ENCODE measurements around the gene TMEM134. TPM values are rescaled to one million over a fixed set of nuclear protein-coding genes. Genes with fewer than 3 reads are reported as not detected.
A peak's percentile ranks its signal among the peaks of the same experiment; 100 is the strongest.
"Not testable (repeated sequence)": the region's sequence is repeated elsewhere in the genome, so short reads cannot be mapped to it uniquely, and the experiment has no call there.

TMEM134 gene
- total RNA-seq, 1 donor, result 18.6 TPM

- DNase-seq (ENCODE audit: low read depth), result no peak
- no peak overlapping the region for H3K4me3 ChIP-seq (ENCODE audit: low read depth, low read length)
- no peak for TF ChIP-seq CTCF (IDR thresholded peaks at IDR 0.05; ENCODE audit: insufficient read depth, low read depth, low read length)
Measured at GRCh38 chr11:67431346-67432249, 37.5 kb downstream of the TMEM134 start.

GRCh38 chr11:67429722-67430121 lies 39.3 kb downstream of the TMEM134 start:
- DNase-seq (ENCODE audit: low read depth), result no peak
- no peak overlapping the region for H3K4me3 ChIP-seq (ENCODE audit: low read depth, low read length)
- no peak for TF ChIP-seq CTCF (IDR thresholded peaks at IDR 0.05; ENCODE audit: insufficient read depth, low read depth, low read length)

- peak overlapping the region; percentile 75 for H3K4me3 ChIP-seq (ENCODE audit: low read depth, low read length)
- DNase-seq (ENCODE audit: low read depth), result no peak
- TF ChIP-seq CTCF (IDR thresholded peaks at IDR 0.05; ENCODE audit: insufficient read depth, low read depth, low read length), result no peak
Measured at GRCh38 chr11:67429038-67429668, 39.9 kb downstream of the TMEM134 start.

GRCh38 chr11:67428052-67429001 lies 40.7 kb downstream of the TMEM134 start, which contains the start of gene RPS6KB2:
Gene RPS6KB2 (plus strand): TSS chr11:67428494. CDS start chr11:67428546, 52 bp downstream.
- no peak for TF ChIP-seq CTCF (IDR thresholded peaks at IDR 0.05; ENCODE audit: insufficient read depth, low read depth, low read length)
- peak within 1 kb of the TSS; percentile 75 for H3K4me3 ChIP-seq (ENCODE audit: low read depth, low read length)
- DNase-seq (ENCODE audit: low read depth), result peak; percentile 97

GRCh38 chr11:67427364-67427859 lies 41.6 kb downstream of the TMEM134 start:
- DNase-seq (ENCODE audit: low read depth), result not testable (repeated sequence)

GRCh38 chr11:67423891-67424613 lies 45.0 kb downstream of the TMEM134 start:
- TF ChIP-seq CTCF (IDR thresholded peaks at IDR 0.05; ENCODE audit: insufficient read depth, low read depth, low read length), result no peak
- H3K4me3 ChIP-seq (ENCODE audit: low read depth, low read length), result no peak overlapping the region
- DNase-seq (ENCODE audit: low read depth), result no peak

More at GRCh38 chr11:67427364-67427859, 41.6 kb downstream of the TMEM134 start:
- peak overlapping the region; percentile 75 for H3K4me3 ChIP-seq (ENCODE audit: low read depth, low read length)

Measured in fibroblast of villous mesenchyme (primary cell).